Neuronal stem cell (in vitro differentiated cells): Measurements from ENCODE around the gene MTIF3.

Experiments used
- DNase-seq: peaks from one replicate; pipeline ENCODE4 v3.0.0-alpha.2; 2013; ENCODE audit warnings: low spot score
- H2AFZ ChIP-seq: one replicate; pipeline ENCODE4 v1.6.1; 2013; ENCODE audit warnings: mild to moderate bottlenecking, low read length, inconsistent platforms
- H2AK5ac ChIP-seq: 2 replicates; pipeline ENCODE4 v1.6.1; 2013; ENCODE audit warnings: low read depth, mild to moderate bottlenecking, inconsistent platforms, low read length, moderate library complexity, mixed read lengths
- H2BK120ac ChIP-seq: 2 replicates; pipeline ENCODE4 v1.6.1; 2013; ENCODE audit warnings: low read depth, mild to moderate bottlenecking, inconsistent platforms, low read length, moderate library complexity, mixed read lengths
- H2BK12ac ChIP-seq: one replicate; pipeline ENCODE4 v1.6.1; 2013; ENCODE audit warnings: low read length, inconsistent platforms
- H2BK15ac ChIP-seq: 2 replicates; pipeline ENCODE4 v1.6.1; 2013; ENCODE audit warnings: mild to moderate bottlenecking, low read length, inconsistent platforms, mixed read lengths
- H2BK5ac ChIP-seq: one replicate; pipeline ENCODE4 v1.6.1; 2013; ENCODE audit warnings: inconsistent platforms, mild to moderate bottlenecking, low read length, moderate library complexity
- H3K14ac ChIP-seq: one replicate; pipeline ENCODE4 v1.6.1; 2013; ENCODE audit warnings: low read length, inconsistent platforms
- H3K18ac ChIP-seq: 2 replicates; pipeline ENCODE4 v1.6.1; 2013; ENCODE audit warnings: low read length, inconsistent platforms
- H3K23ac ChIP-seq: 2 replicates; pipeline ENCODE4 v1.6.1; 2013; ENCODE audit warnings: low read depth, mild to moderate bottlenecking, mixed read lengths, low read length, inconsistent platforms; ENCODE audit not compliant: poor library complexity
- H3K27ac ChIP-seq: replicated peaks from 3 replicates; pipeline ENCODE4 v1.5.1; 2013; ENCODE audit warnings: low read length, inconsistent platforms
- H3K27me3 ChIP-seq, 3 experiments: 2 replicates each; pipeline ENCODE4 v1.6.1; 2013; ENCODE audit warnings: low read length in 3 of 3, mild to moderate bottlenecking in 2 of 3, inconsistent platforms in 1 of 3, low read depth in 1 of 3, mixed read lengths in 1 of 3, moderate library complexity in 1 of 3; ENCODE audit not compliant: control insufficient read depth in 3 of 3, insufficient read depth in 3 of 3
- H3K36me3 ChIP-seq, 2 donors: replicated peaks in 1 of 2; 2 replicates each; pipeline ENCODE4 v1.6.1; 2013; ENCODE audit warnings: low read length in 2 of 2; ENCODE audit not compliant: control insufficient read depth in 2 of 2, insufficient read depth in 2 of 2
- H3K4ac ChIP-seq: 2 replicates; pipeline ENCODE4 v1.6.1; 2013; ENCODE audit warnings: inconsistent platforms, mild to moderate bottlenecking, low read length, moderate library complexity
- H3K4me1 ChIP-seq, 2 donors: 1 replicate in 1 of 2; 2 replicates in 1 of 2; pipeline ENCODE4 v1.6.1; 2013; ENCODE audit warnings: low read length in 2 of 2, low read depth in 1 of 2; ENCODE audit not compliant: control insufficient read depth in 2 of 2, insufficient read depth in 1 of 2
- H3K4me2 ChIP-seq: one replicate; pipeline ENCODE4 v1.6.1; 2013; ENCODE audit warnings: mild to moderate bottlenecking, low read length, inconsistent platforms; ENCODE audit not compliant: insufficient read depth, poor library complexity, severe bottlenecking
- H3K4me3 ChIP-seq, 2 donors: 2 replicates each; pipeline ENCODE4 v1.5.1; 2013; ENCODE audit warnings: low read length in 2 of 2, mild to moderate bottlenecking in 2 of 2, inconsistent platforms in 1 of 2, moderate library complexity in 1 of 2
- H3K79me1 ChIP-seq: one replicate; pipeline ENCODE4 v1.6.1; 2013; ENCODE audit warnings: low read depth, mild to moderate bottlenecking, inconsistent platforms, low read length, moderate library complexity
- H3K9ac ChIP-seq: one replicate; pipeline ENCODE4 v1.6.1; 2013; ENCODE audit warnings: mild to moderate bottlenecking, low read depth, low read length, inconsistent platforms; ENCODE audit not compliant: poor library complexity
- H3K9me3 ChIP-seq, 2 donors: replicated peaks in 1 of 2; 2 replicates each; pipeline versions ENCODE3 to v1.6.1; 2013; ENCODE audit warnings: low read length in 2 of 2, mild to moderate bottlenecking in 2 of 2, inconsistent platforms in 1 of 2, low read depth in 1 of 2, mixed read lengths in 1 of 2, moderate library complexity in 1 of 2; ENCODE audit not compliant: control insufficient read depth in 2 of 2, insufficient read depth in 1 of 2
- H4K8ac ChIP-seq: one replicate; pipeline ENCODE4 v1.6.1; 2013; ENCODE audit warnings: low read depth, mild to moderate bottlenecking, inconsistent platforms, low read length, moderate library complexity
- H4K91ac ChIP-seq: one replicate; pipeline ENCODE4 v1.6.1; 2013; ENCODE audit warnings: low read length, low read depth, mild to moderate bottlenecking, inconsistent platforms; ENCODE audit not compliant: poor library complexity
- WGBS, 2 donors: extraction: QIAGEN DNeasy Blood & Tissue Kit; methylation state at CpG; one replicate each; pipeline ENCODE4 v1.1.7; 2013; ENCODE audit warnings: missing lambda C conversion rate in 2 of 2, mixed read lengths in 1 of 2; ENCODE audit not compliant: insufficient read length in 2 of 2, insufficient replicate concordance in 1 of 2; ENCODE audit errors: extremely low coverage in 2 of 2; 5-methylcytosine and 5-hydroxymethylcytosine counted together

Gene MTIF3

GRCh38 chr13:27440408-27440807 is 10.0 kb downstream of the MTIF3 start:
- DNase-seq, result no peak
- H3K4ac ChIP-seq, result no peak overlapping the region
- no peak overlapping the region for H2BK12ac ChIP-seq
- H3K9ac ChIP-seq, result no peak overlapping the region
- H4K8ac ChIP-seq, result no peak overlapping the region
- WGBS, 2 donors, result no CpG with 5 or more reads among the region's 1 CpG
- H2BK5ac ChIP-seq, result no peak overlapping the region
- no peak overlapping the region for H4K91ac ChIP-seq
- no peak overlapping the region for H3K18ac ChIP-seq
- peaks cover 0 to 3% of the 10 kb centered on the region in 2 donors for H3K9me3 ChIP-seq
- no peak overlapping the region for H2AK5ac ChIP-seq
- peaks cover 7 to 63% of the 10 kb centered on the region in 2 donors for H3K36me3 ChIP-seq
- no peak overlapping the region for H3K23ac ChIP-seq
- H3K4me2 ChIP-seq, result no peak overlapping the region
- no peak overlapping the region for H3K4me3 ChIP-seq
- no peak overlapping the region for H3K14ac ChIP-seq
- no peak overlapping the region for H2AFZ ChIP-seq
- no peaks in the 10 kb centered on the region for H3K4me1 ChIP-seq
- no peak overlapping the region for H2BK15ac ChIP-seq
- H3K27me3 ChIP-seq, result no peaks in the 10 kb centered on the region
- H3K79me1 ChIP-seq, result no peaks in the 10 kb centered on the region
- no peak overlapping the region for H3K27ac ChIP-seq
- no peak overlapping the region for H2BK120ac ChIP-seq

- WGBS, 2 donors, result no CpG with 5 or more reads among the region's 2 CpGs
Measured at GRCh38 chr13:27437126-27437525, 13.2 kb downstream of the MTIF3 start.

GRCh38 chr13:27432611-27433210 is 17.7 kb downstream of the MTIF3 start:
- Histone ChIP-seq H3K18ac (no peak overlapping the region), H2BK12ac (no peak overlapping the region), H3K4me2 (no peak overlapping the region), H4K91ac (no peak overlapping the region), H3K23ac (no peak overlapping the region), H3K9ac (no peak overlapping the region), H2BK15ac (no peak overlapping the region), H2BK5ac (no peak overlapping the region), H3K36me3 (peaks cover 31 to 95% of the 10 kb centered on the region in 2 donors), H4K8ac (no peak overlapping the region), H3K79me1 (peaks cover 5% of the 10 kb centered on the region), H3K14ac (no peak overlapping the region), H3K4me3 (no peak overlapping the region), H2AK5ac (no peak overlapping the region), H3K9me3 (no peaks in the 10 kb centered on the region), H3K4me1 (no peaks in the 10 kb centered on the region), H2AFZ (no peak overlapping the region), H3K4ac (no peak overlapping the region), H2BK120ac (no peak overlapping the region), H3K27ac (no peak overlapping the region), H3K27me3 (no peaks in the 10 kb centered on the region)
- no peak for DNase-seq
- WGBS, 2 donors, result no CpG with 5 or more reads among the region's 12 CpGs

More at GRCh38 chr13:27437126-27437525, 13.2 kb downstream of the MTIF3 start:
- Histone ChIP-seq H2AK5ac (no peak overlapping the region), H3K79me1 (peaks cover under 1% of the 10 kb centered on the region), H3K14ac (no peak overlapping the region), H3K4ac (no peak overlapping the region), H3K18ac (no peak overlapping the region), H3K4me1 (no peaks in the 10 kb centered on the region), H3K36me3 (peaks cover 18 to 83% of the 10 kb centered on the region in 2 donors), H2BK5ac (no peak overlapping the region), H4K91ac (no peak overlapping the region), H3K23ac (no peak overlapping the region), H2AFZ (no peak overlapping the region), H3K9me3 (no peaks in the 10 kb centered on the region), H3K4me2 (no peak overlapping the region), H4K8ac (no peak overlapping the region), H3K27ac (no peak overlapping the region), H3K27me3 (no peaks in the 10 kb centered on the region), H2BK15ac (no peak overlapping the region), H2BK120ac (no peak overlapping the region), H2BK12ac (no peak overlapping the region), H3K4me3 (no peak overlapping the region), H3K9ac (no peak overlapping the region)
- DNase-seq, result no peak

GRCh38 chr13:27432180-27432579 is 18.2 kb downstream of the MTIF3 start:
- no CpG with 5 or more reads among the region's 3 CpGs for WGBS, 2 donors

More at GRCh38 chr13:27432180-27432579, 18.2 kb downstream of the MTIF3 start:
- no peak overlapping the region for H2BK12ac ChIP-seq
- no peak overlapping the region for H3K4me2 ChIP-seq
- H3K27ac ChIP-seq, result no peak overlapping the region
- H3K36me3 ChIP-seq, result peaks cover 30 to 96% of the 10 kb centered on the region in 2 donors
- no peak overlapping the region for H2BK120ac ChIP-seq
- no peak overlapping the region for H3K14ac ChIP-seq
- no peak overlapping the region for H3K4ac ChIP-seq
- H2AK5ac ChIP-seq, result no peak overlapping the region
- H3K23ac ChIP-seq, result no peak overlapping the region
- no peak overlapping the region for H2BK15ac ChIP-seq
- no peak overlapping the region for H3K9ac ChIP-seq
- DNase-seq, result no peak
- peaks cover 5% of the 10 kb centered on the region for H3K79me1 ChIP-seq
- H2AFZ ChIP-seq, result no peak overlapping the region
- H4K8ac ChIP-seq, result no peak overlapping the region
- no peaks in the 10 kb centered on the region for H3K4me1 ChIP-seq
- no peak overlapping the region for H3K18ac ChIP-seq
- H3K9me3 ChIP-seq, result no peaks in the 10 kb centered on the region
- H4K91ac ChIP-seq, result no peak overlapping the region
- H2BK5ac ChIP-seq, result no peak overlapping the region
- H3K27me3 ChIP-seq, result no peaks in the 10 kb centered on the region
- H3K4me3 ChIP-seq, result no peak overlapping the region
